HEK293 (cell line): Measurements from ENCODE around the gene SLC39A3.
A peak's percentile ranks its signal among the peaks of the same experiment; 100 is the strongest.

Experiments used
- CTCF ChIA-PET: fragments of 350-600 bp; formaldehyde crosslinking; extraction: SDS; loops from one replicate; lab custom pipeline; 2021; ENCODE audit warnings: antibody characterized with exemption; lab: Yijun Ruan, JAX
- POLR2A ChIA-PET: fragments of 300-600 bp; formaldehyde crosslinking; extraction: SDS; loops from one replicate; lab custom pipeline; 2020; ENCODE audit warnings: antibody characterized with exemption, inconsistent platforms; lab: Yijun Ruan, JAX
- H3K27ac ChIP-seq: fragments of 200-500 bp; sonication (Bioruptor generic); 2 replicates; pipeline ENCODE4 v1.5.1; 2014; ENCODE audit warnings: low read depth, low read length, control low read depth, inconsistent platforms; ENCODE audit errors: extremely low read depth
- H3K36me3 ChIP-seq, 2 experiments: fragments of 200-500 bp in 1 of 2; sonication (Bioruptor generic) in 1 of 2; 1 replicate in 1 of 2; 2 replicates in 1 of 2; pipeline ENCODE4 v1.5.1; 2014 to 2017; ENCODE audit warnings: inconsistent platforms in 2 of 2, low read length in 2 of 2; ENCODE audit not compliant: control insufficient read depth in 2 of 2, insufficient read depth in 1 of 2
- H3K4me1 ChIP-seq: fragments of 200-500 bp; sonication (Bioruptor generic); 2 replicates; pipeline ENCODE4 v1.5.1; 2014; ENCODE audit warnings: mild to moderate bottlenecking, low read length, inconsistent platforms; ENCODE audit not compliant: control insufficient read depth, insufficient read depth
- H3K4me3 ChIP-seq: 2 replicates; pipeline ENCODE4 v1.5.1; 2011; ENCODE audit warnings: low read depth, mild to moderate bottlenecking, control low read depth, low read length, moderate library complexity
- H3K9me3 ChIP-seq: fragments of 200-500 bp; sonication (Bioruptor generic); 2 replicates; pipeline ENCODE4 v1.5.1; 2014; ENCODE audit warnings: low read depth, low read length, inconsistent platforms; ENCODE audit not compliant: control insufficient read depth, insufficient read depth
- BCL11A ChIP-seq: fragments of 450-650 bp; formaldehyde crosslinking; IDR thresholded peaks from 2 replicates; pipeline ENCODE4 v1.5.1; 2016; ENCODE audit warnings: low read depth, missing biosample characterization, missing genetic modification characterization
- GLIS1 ChIP-seq: fragments of 450-650 bp; formaldehyde crosslinking; IDR thresholded peaks from 2 replicates; pipeline ENCODE4 v1.5.1; 2016; ENCODE audit warnings: missing biosample characterization, missing genetic modification characterization
- GLIS2 ChIP-seq: fragments of 450-650 bp; formaldehyde crosslinking; IDR thresholded peaks from 2 replicates; pipeline ENCODE4 v1.5.1; 2016; ENCODE audit warnings: missing biosample characterization, missing genetic modification characterization
- KLF8 ChIP-seq: fragments of 450-650 bp; formaldehyde crosslinking; IDR thresholded peaks from 2 replicates; pipeline ENCODE4 v1.5.1; 2016; ENCODE audit warnings: missing biosample characterization, missing genetic modification characterization
- SP2 ChIP-seq: fragments of 450-650 bp; formaldehyde crosslinking; IDR thresholded peaks from 2 replicates; pipeline ENCODE4 v1.5.1; 2016; ENCODE audit warnings: missing biosample characterization, missing genetic modification characterization
- YY1 ChIP-seq: fragments of 450-650 bp; formaldehyde crosslinking; IDR thresholded peaks from 2 replicates; pipeline ENCODE4 v1.5.1; 2018; ENCODE audit warnings: missing biosample characterization, missing genetic modification characterization
- ZBTB10 ChIP-seq: fragments of 450-650 bp; formaldehyde crosslinking; IDR thresholded peaks from 2 replicates; pipeline ENCODE4 v1.5.1; 2016; ENCODE audit warnings: missing biosample characterization, missing genetic modification characterization
- ZBTB48 ChIP-seq: fragments of 450-650 bp; formaldehyde crosslinking; IDR thresholded peaks from 2 replicates; pipeline ENCODE4 v1.5.1; 2016; ENCODE audit warnings: missing biosample characterization, missing genetic modification characterization
- ZFHX2 ChIP-seq: fragments of 450-650 bp; formaldehyde crosslinking; conservative IDR thresholded peaks from 2 replicates; pipeline ENCODE4 v1.5.1; 2016; ENCODE audit warnings: missing biosample characterization, missing genetic modification characterization
- ZFP3 ChIP-seq: fragments of 450-650 bp; formaldehyde crosslinking; IDR thresholded peaks from 2 replicates; pipeline ENCODE4 v1.5.1; 2016; ENCODE audit warnings: low read depth, missing biosample characterization, missing genetic modification characterization
- ZNF146 ChIP-seq: fragments of 450-650 bp; formaldehyde crosslinking; IDR thresholded peaks from 2 replicates; pipeline ENCODE4 v1.5.1; 2016; ENCODE audit warnings: missing biosample characterization, missing genetic modification characterization
- ZNF23 ChIP-seq: fragments of 450-650 bp; formaldehyde crosslinking; IDR thresholded peaks from 2 replicates; pipeline ENCODE4 v1.5.1; 2016; ENCODE audit warnings: missing biosample characterization, missing genetic modification characterization, borderline replicate concordance
- ZNF266 ChIP-seq: fragments of 450-650 bp; formaldehyde crosslinking; IDR thresholded peaks from 2 replicates; pipeline ENCODE4 v1.5.1; 2016; ENCODE audit warnings: missing biosample characterization, missing genetic modification characterization, low read depth
- ZNF48 ChIP-seq: fragments of 450-650 bp; formaldehyde crosslinking; IDR thresholded peaks from 2 replicates; pipeline ENCODE4 v1.5.1; 2016; ENCODE audit warnings: missing biosample characterization, missing genetic modification characterization
- ZNF529 ChIP-seq: fragments of 450-650 bp; formaldehyde crosslinking; IDR thresholded peaks from 2 replicates; pipeline ENCODE4 v1.5.1; 2017; ENCODE audit warnings: missing genetic modification characterization, missing biosample characterization; ENCODE audit not compliant: insufficient replicate concordance
- ZNF548 ChIP-seq: fragments of 450-650 bp; formaldehyde crosslinking; IDR thresholded peaks from 2 replicates; pipeline ENCODE4 v1.5.1; 2016; ENCODE audit warnings: missing biosample characterization, missing genetic modification characterization
- ZNF692 ChIP-seq: fragments of 450-650 bp; formaldehyde crosslinking; IDR thresholded peaks from 2 replicates; pipeline ENCODE4 v1.5.1; 2016; ENCODE audit warnings: missing biosample characterization, missing genetic modification characterization
- ZNF830 ChIP-seq: fragments of 450-650 bp; IDR thresholded peaks from 2 replicates; pipeline ENCODE4 v1.5.0; 2018; ENCODE audit warnings: missing biosample characterization, missing genetic modification characterization, low read depth, mild to moderate bottlenecking, moderate library complexity
- ZSCAN23 ChIP-seq: fragments of 450-650 bp; formaldehyde crosslinking; IDR thresholded peaks from 2 replicates; pipeline ENCODE4 v1.5.1; 2016; ENCODE audit warnings: missing biosample characterization, missing genetic modification characterization
- ZSCAN5A ChIP-seq: fragments of 450-650 bp; formaldehyde crosslinking; IDR thresholded peaks from 2 replicates; pipeline ENCODE4 v1.5.1; 2016; ENCODE audit warnings: missing biosample characterization, missing genetic modification characterization

The SLC39A3 gene

GRCh38 chr19:2699413-2700140, 40.2 kb downstream of the SLC39A3 start (continued):
- TF ChIP-seq ZNF266 (tag by site-specific recombination): no peak
- no peak for TF ChIP-seq ZNF146 (tag by site-specific recombination)
- TF ChIP-seq ZNF23 (tag by site-specific recombination): no peak
- TF ChIP-seq, all 188 proteins: peak for 0

GRCh38 chr19:2694196-2694595, 45.6 kb downstream of the SLC39A3 start:
- Histone ChIP-seq H3K4me3 (no peak overlapping the region), H3K9me3 (no peaks in the 10 kb centered on the region), H3K27ac (no peak overlapping the region), H3K4me1 (no peaks in the 10 kb centered on the region), H3K36me3 (no peaks in the 10 kb centered on the region)
- CTCF ChIA-PET: no interaction called here
- TF ChIP-seq KLF8 (tag by site-specific recombination): no peak
- POLR2A ChIA-PET: no interaction called here

GRCh38 chr19:2693492-2694160, 46.2 kb downstream of the SLC39A3 start:
- TF ChIP-seq ZFHX2 (tag by site-specific recombination) (peak; percentile 44), ZBTB48 (tag by site-specific recombination) (no peak)
- Histone ChIP-seq H3K4me1 (no peaks in the 10 kb centered on the region), H3K4me3 (no peak overlapping the region), H3K27ac (no peak overlapping the region), H3K9me3 (no peaks in the 10 kb centered on the region), H3K36me3 (no peaks in the 10 kb centered on the region)
- ChIA-PET POLR2A (no interaction called here), CTCF (no interaction called here)

- Histone ChIP-seq H3K4me3 (no peak overlapping the region), H3K36me3 (no peaks in the 10 kb centered on the region), H3K9me3 (no peaks in the 10 kb centered on the region), H3K27ac (no peak overlapping the region), H3K4me1 (no peaks in the 10 kb centered on the region)
- no peak for TF ChIP-seq ZNF692 (tag by site-specific recombination)
- TF ChIP-seq ZNF830 (tag by site-specific recombination): no peak
- TF ChIP-seq ZNF529 (tag by site-specific recombination): no peak
- no peak for TF ChIP-seq ZSCAN5A
- no peak for TF ChIP-seq YY1
- TF ChIP-seq ZNF48 (tag by site-specific recombination): no peak
- no peak for TF ChIP-seq BCL11A (tag by site-specific recombination)
- ChIA-PET POLR2A (no interaction called here), CTCF (no interaction called here)
Observed at GRCh38 chr19:2691951-2692350, 47.9 kb downstream of the SLC39A3 start.

- H3K27ac ChIP-seq: no peak overlapping the region
- H3K4me3 ChIP-seq: no peak overlapping the region
- no peaks in the 10 kb centered on the region for H3K36me3 ChIP-seq
- CTCF ChIA-PET: no interaction called here
- POLR2A ChIA-PET: no interaction called here
- no peaks in the 10 kb centered on the region for H3K9me3 ChIP-seq
- TF ChIP-seq SP2: no peak
- TF ChIP-seq ZFP3 (tag by site-specific recombination): no peak
- TF ChIP-seq GLIS2 (tag by site-specific recombination): no peak
- TF ChIP-seq ZSCAN23 (tag by site-specific recombination): no peak
- TF ChIP-seq ZBTB10 (tag by site-specific recombination): no peak
- no peak for TF ChIP-seq GLIS1 (tag by site-specific recombination)
- TF ChIP-seq ZNF548: no peak
- TF ChIP-seq, all 188 proteins: peak for 0
- H3K4me1 ChIP-seq: no peaks in the 10 kb centered on the region
Observed at GRCh38 chr19:2690856-2691255, 49.0 kb downstream of the SLC39A3 start.
